Measurements from ENCODE around the gene METTL1. TPM values are rescaled to one million over a fixed set of nuclear protein-coding genes. Genes with fewer than 3 reads are reported as not detected.

Gene METTL1
- total RNA-seq, 2 experiments from 2014 or later, result 26.3 to 28.8 TPM

DNA sequence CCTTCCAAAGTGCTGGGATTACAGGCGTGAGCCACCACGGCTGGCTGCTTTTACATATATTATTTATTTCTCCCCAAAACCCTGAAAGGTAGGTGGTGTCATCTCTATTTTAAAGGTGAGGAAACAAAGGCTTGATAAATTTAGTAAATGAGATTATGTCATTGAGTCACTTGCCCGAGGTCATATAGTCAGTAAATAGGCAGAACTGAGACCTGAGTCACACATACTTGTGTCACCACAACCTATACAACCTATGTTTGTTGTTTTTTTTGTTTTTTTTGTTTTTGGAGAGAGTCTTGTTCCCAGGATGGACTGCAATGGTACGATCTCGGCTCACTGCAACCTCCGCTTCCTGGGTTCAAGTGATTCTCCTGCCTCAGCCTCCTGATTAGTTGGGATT, 23.4 kb upstream of the METTL1 start:
- POLR2A ChIA-PET, result no interaction called here
- peaks cover 4% of the 10 kb centered on the region for H3K4me1 Mint-ChIP-seq (ENCODE audit: low read depth)
- H3K27me3 Mint-ChIP-seq (ENCODE audit: low read depth), result no peaks in the 10 kb centered on the region
- peaks cover 36% of the 10 kb centered on the region for H3K36me3 Mint-ChIP-seq (ENCODE audit: low read depth)
- CTCF ChIA-PET, result interaction anchor here (4.3 kb wide), 1 partner anchor 8 kb away, joined by 26 read pairs; no protein-coding TSS in a partner anchor
- no peak for DNase-seq
- no peaks in the 10 kb centered on the region for H3K9me3 Mint-ChIP-seq (ENCODE audit: insufficient read depth)
- no peak for ATAC-seq
- no peak overlapping the region for H3K27ac Mint-ChIP-seq
- no peak overlapping the region for H3K4me3 Mint-ChIP-seq

GRCh38 chr12:57793920-57794319, 22.0 kb upstream of the METTL1 start:
- Mint-ChIP-seq H3K27me3 (ENCODE audit: low read depth) (no peaks in the 10 kb centered on the region), H3K4me1 (ENCODE audit: low read depth) (peaks cover 4% of the 10 kb centered on the region), H3K36me3 (ENCODE audit: low read depth) (peaks cover 42% of the 10 kb centered on the region), H3K27ac (no peak overlapping the region), H3K4me3 (no peak overlapping the region), H3K9me3 (ENCODE audit: insufficient read depth) (no peaks in the 10 kb centered on the region)
- POLR2A ChIA-PET, result interaction anchor here (0.8 kb wide), 1 partner anchor 8 kb away, joined by 3 read pairs; no protein-coding TSS in a partner anchor
- no peak for ATAC-seq
- CTCF ChIA-PET, result interaction anchor here (0.7 to 4.3 kb wide), 6 partner anchors 9 to 111 kb away, joined by 3 to 26 read pairs (median 6); partner anchors contain the start of gene TSFM
- DNase-seq, result no peak

GRCh38 chr12:57783861-57784260, 12.0 kb upstream of the METTL1 start:
- Mint-ChIP-seq H3K9me3 (ENCODE audit: insufficient read depth) (no peaks in the 10 kb centered on the region), H3K4me1 (ENCODE audit: low read depth) (peaks cover 37% of the 10 kb centered on the region), H3K36me3 (ENCODE audit: low read depth) (peaks cover 24% of the 10 kb centered on the region), H3K4me3 (peak overlapping the region; percentile 66), H3K27me3 (ENCODE audit: low read depth) (no peaks in the 10 kb centered on the region), H3K27ac (peak overlapping the region; percentile 27)
- CTCF ChIA-PET, result interaction anchor here (0.7 to 4.5 kb wide), 11 partner anchors 10 to 120 kb away, joined by 4 to 26 read pairs (median 9); partner anchors contain the start of genes EEF1AKMT3 and METTL1
- POLR2A ChIA-PET, result interaction anchor here (0.9 to 1.6 kb wide), 3 partner anchors 15 to 157 kb away, joined by 3 to 7 read pairs (median 5); partner anchors contain the start of gene ATP23
- no peak for DNase-seq
- ATAC-seq, result no peak

- H3K27ac Mint-ChIP-seq, result peak overlapping the region; percentile 96
- H3K4me3 Mint-ChIP-seq, result peak overlapping the region; percentile 99
- ATAC-seq (no peak), DNase-seq (no peak)
- no peaks in the 10 kb centered on the region for H3K27me3 Mint-ChIP-seq (ENCODE audit: low read depth)
- H3K36me3 Mint-ChIP-seq (ENCODE audit: low read depth), result peaks cover 21% of the 10 kb centered on the region
- peaks cover 39% of the 10 kb centered on the region for H3K4me1 Mint-ChIP-seq (ENCODE audit: low read depth)
- POLR2A ChIA-PET, result interaction anchor here (0.8 to 1.6 kb wide), 7 partner anchors 11 to 158 kb away, joined by 3 to 7 read pairs (median 4); partner anchors contain the start of genes ATP23, CYP27B1, EEF1AKMT3 and METTL1
- no peaks in the 10 kb centered on the region for H3K9me3 Mint-ChIP-seq (ENCODE audit: insufficient read depth)
- CTCF ChIA-PET, result interaction anchor here (0.7 to 4.5 kb wide), 25 partner anchors 8 to 128 kb away, joined by 3 to 26 read pairs (median 6); partner anchors contain the start of genes CTDSP2, EEF1AKMT3 and METTL1
These were observed 11.5 kb upstream of the METTL1 start for GRCh38 chr12:57783466-57783801.

DNA sequence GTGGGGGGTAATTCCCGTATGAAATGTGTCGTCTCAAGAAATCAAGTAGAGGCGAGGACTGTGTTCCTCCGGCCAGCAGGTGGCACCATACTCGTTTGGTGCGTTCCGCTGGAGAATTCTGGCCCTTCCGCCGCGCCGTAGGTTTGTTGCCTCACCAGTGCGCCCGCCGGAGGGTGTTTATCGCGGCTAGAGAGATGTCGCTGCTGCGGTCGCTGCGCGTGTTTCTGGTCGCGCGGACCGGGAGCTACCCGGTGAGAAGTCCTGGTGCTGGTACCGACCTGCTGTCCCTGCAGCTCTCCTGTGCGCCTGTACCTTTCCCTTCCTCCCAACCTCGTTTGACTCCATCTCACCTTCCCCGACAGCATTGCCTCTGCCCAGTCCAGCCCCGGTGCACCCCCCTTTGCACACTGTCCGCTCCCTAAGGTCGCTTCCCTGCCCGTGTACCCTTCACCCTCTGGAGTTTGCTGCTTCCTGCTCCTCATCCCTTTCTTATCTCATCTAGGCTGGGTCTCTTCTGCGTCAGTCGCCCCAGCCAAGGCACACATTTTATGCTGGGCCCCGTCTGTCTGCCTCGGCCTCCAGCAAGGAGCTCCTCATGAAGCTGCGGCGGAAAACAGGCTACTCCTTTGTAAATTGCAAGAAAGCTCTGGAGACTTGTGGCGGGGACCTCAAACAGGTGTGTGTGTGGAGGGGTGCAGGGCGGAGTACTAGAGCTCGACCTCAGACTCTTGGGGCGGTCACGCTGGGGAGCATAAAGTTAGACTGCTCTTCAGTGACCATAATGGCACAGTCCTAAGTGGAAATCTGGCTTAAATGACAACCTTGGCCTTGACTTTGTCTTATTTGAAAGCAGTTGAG, 10.9 kb upstream of the METTL1 start, which contains the start of gene TSFM:
TSS of gene TSFM (plus strand) at position 180 of the 858 bp plus-strand sequence. CDS start at position 195, 15 bp downstream.
- Mint-ChIP-seq H3K36me3 (ENCODE audit: low read depth) (peaks cover 19% of the 10 kb centered on the region), H3K27me3 (ENCODE audit: low read depth) (no peaks in the 10 kb centered on the region), H3K4me3 (peak within 1 kb of the TSS; percentile 99), H3K27ac (peak within 1 kb of the TSS; percentile 96), H3K9me3 (ENCODE audit: insufficient read depth) (no peaks in the 10 kb centered on the region), H3K4me1 (ENCODE audit: low read depth) (peaks cover 40% of the 10 kb centered on the region)
- peak; percentile 87 for ATAC-seq
- peak; percentile 98 for DNase-seq
- POLR2A ChIA-PET, result interaction anchor here (0.8 to 1.6 kb wide), 7 partner anchors 11 to 158 kb away, joined by 3 to 7 read pairs (median 4); partner anchors contain the start of genes ATP23, CYP27B1, EEF1AKMT3 and METTL1
- CTCF ChIA-PET, result interaction anchor here (0.7 to 4.5 kb wide), 27 partner anchors 9 to 129 kb away, joined by 3 to 26 read pairs (median 6); partner anchors contain the start of genes CTDSP2, EEF1AKMT3 and METTL1

DNA sequence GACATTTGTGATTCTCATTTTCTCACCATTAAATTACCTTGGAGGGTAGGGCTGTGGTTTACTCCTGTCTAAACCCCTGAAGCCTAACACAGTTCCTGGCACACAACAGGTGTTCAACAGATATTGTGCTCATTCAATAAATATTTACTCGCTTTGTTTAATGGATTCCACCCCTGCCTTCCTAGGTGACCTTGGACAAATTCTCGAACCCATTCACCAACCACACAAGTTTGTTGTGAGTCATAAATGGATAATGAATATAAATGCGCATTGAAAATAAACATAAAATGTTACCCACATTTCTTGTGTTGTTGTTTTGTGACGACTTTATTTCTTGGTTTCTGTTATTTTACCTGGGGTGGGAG, 10.3 kb upstream of the METTL1 start:
- Mint-ChIP-seq H3K27me3 (ENCODE audit: low read depth) (no peaks in the 10 kb centered on the region), H3K4me3 (peak overlapping the region; percentile 99), H3K9me3 (ENCODE audit: insufficient read depth) (no peaks in the 10 kb centered on the region), H3K27ac (peak overlapping the region; percentile 96), H3K36me3 (ENCODE audit: low read depth) (peaks cover 17% of the 10 kb centered on the region), H3K4me1 (ENCODE audit: low read depth) (peaks cover 40% of the 10 kb centered on the region)
- ATAC-seq (no peak), DNase-seq (no peak)
- POLR2A ChIA-PET, result interaction anchor here (1.3 to 1.6 kb wide), 2 partner anchors 10 to 159 kb away, joined by 5 to 7 read pairs; partner anchors contain the start of genes ATP23, EEF1AKMT3 and METTL1
- CTCF ChIA-PET, result interaction anchor here (1.0 to 4.5 kb wide), 13 partner anchors 9 to 130 kb away, joined by 3 to 26 read pairs (median 5); partner anchors contain the start of genes CYP27B1, EEF1AKMT3 and METTL1

DNA sequence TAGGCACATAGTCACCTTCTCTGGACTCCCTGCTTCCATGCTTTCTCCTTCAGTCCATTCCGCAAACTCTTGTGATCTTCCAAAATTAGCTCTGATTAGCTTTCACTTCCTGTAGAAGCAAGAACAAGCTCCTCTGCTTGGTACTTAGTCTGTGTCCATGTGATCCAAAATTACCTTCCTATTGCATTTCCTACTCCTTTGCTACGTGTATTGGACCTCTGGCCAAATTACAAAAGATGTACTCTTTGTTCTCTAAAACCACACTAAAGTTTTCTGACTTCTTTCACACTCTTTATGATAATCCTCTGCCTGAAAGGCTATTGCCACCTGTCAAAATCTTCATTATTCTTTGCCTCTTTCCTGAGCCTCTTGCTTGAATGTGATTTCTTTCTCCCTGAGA, 9.9 kb upstream of the METTL1 start:
- POLR2A ChIA-PET, result interaction anchor here (0.7 kb wide), 1 partner anchor 63 kb away, joined by 4 read pairs; no protein-coding TSS in a partner anchor

GRCh38 chr12:57781244-57781643, 9.3 kb upstream of the METTL1 start:
- ATAC-seq (no peak), DNase-seq (no peak)
- Mint-ChIP-seq H3K27ac (peak overlapping the region; percentile 96), H3K36me3 (ENCODE audit: low read depth) (peaks cover 10% of the 10 kb centered on the region), H3K4me1 (ENCODE audit: low read depth) (peaks cover 40% of the 10 kb centered on the region), H3K9me3 (ENCODE audit: insufficient read depth) (no peaks in the 10 kb centered on the region), H3K4me3 (peak overlapping the region; percentile 12), H3K27me3 (ENCODE audit: low read depth) (no peaks in the 10 kb centered on the region)
- ChIA-PET POLR2A (interaction anchor here (0.7 to 1.2 kb wide), 2 partner anchors 9 to 64 kb away, joined by 4 to 5 read pairs; partner anchors contain the start of genes EEF1AKMT3 and METTL1), CTCF (interaction anchor here (0.7 to 4.5 kb wide), 11 partner anchors 8 to 125 kb away, joined by 3 to 26 read pairs (median 5); partner anchors contain the start of genes CYP27B1, EEF1AKMT3 and METTL1)

More for the DNA sequence above, 9.9 kb upstream of the METTL1 start:
- Mint-ChIP-seq H3K36me3 (ENCODE audit: low read depth) (peaks cover 15% of the 10 kb centered on the region), H3K4me3 (no peak overlapping the region), H3K9me3 (ENCODE audit: insufficient read depth) (no peaks in the 10 kb centered on the region), H3K27ac (peak overlapping the region; percentile 96), H3K27me3 (ENCODE audit: low read depth) (no peaks in the 10 kb centered on the region), H3K4me1 (ENCODE audit: low read depth) (peaks cover 40% of the 10 kb centered on the region)
- DNase-seq, result no peak
- CTCF ChIA-PET, result interaction anchor here (0.7 to 4.5 kb wide), 11 partner anchors 8 to 124 kb away, joined by 3 to 26 read pairs (median 5); partner anchors contain the start of genes CYP27B1, EEF1AKMT3 and METTL1
- no peak for ATAC-seq

DNA sequence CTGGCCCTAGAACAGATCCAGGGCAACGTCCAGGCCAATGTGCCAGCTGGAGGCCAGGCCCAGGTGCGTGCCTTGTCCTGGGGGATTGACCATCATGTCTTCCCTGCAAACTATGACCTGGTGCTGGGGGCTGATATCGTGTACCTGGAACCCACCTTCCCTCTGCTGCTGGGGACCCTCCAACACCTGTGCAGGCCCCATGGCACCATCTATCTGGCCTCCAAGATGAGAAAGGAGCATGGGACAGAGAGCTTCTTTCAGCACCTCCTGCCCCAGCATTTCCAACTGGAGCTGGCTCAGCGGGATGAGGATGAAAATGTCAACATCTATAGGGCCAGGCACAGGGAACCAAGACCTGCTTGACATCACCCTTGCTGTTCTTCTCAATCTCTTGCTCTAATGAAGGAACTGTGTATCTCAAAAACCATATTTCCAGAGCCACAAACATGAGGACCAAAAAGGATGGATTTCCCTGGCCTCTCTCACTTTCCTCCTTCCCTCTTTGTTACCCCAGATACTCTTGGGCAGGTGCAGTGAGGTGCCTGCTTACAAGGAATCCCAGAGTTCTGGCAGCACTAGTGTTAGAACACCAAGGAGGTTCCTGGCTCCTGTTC, 8.5 kb upstream of the METTL1 start:
- Mint-ChIP-seq H3K4me1 (ENCODE audit: low read depth) (peaks cover 40% of the 10 kb centered on the region), H3K27ac (peak overlapping the region; percentile 96), H3K36me3 (ENCODE audit: low read depth) (peaks cover 12% of the 10 kb centered on the region), H3K9me3 (ENCODE audit: insufficient read depth) (no peaks in the 10 kb centered on the region), H3K27me3 (ENCODE audit: low read depth) (no peaks in the 10 kb centered on the region), H3K4me3 (no peak overlapping the region)
- no peak for DNase-seq
- CTCF ChIA-PET, result interaction anchor here (1.7 to 2.6 kb wide), 2 partner anchors 21 to 24 kb away, joined by 5 to 12 read pairs; no protein-coding TSS in a partner anchor
- ATAC-seq, result no peak
- POLR2A ChIA-PET, result interaction anchor here (1.2 to 1.3 kb wide), 2 partner anchors 8 to 21 kb away, joined by 3 to 5 read pairs; partner anchors contain the start of genes EEF1AKMT3 and METTL1

- peaks cover 12% of the 10 kb centered on the region for H3K36me3 Mint-ChIP-seq (ENCODE audit: low read depth)
- H3K4me1 Mint-ChIP-seq (ENCODE audit: low read depth), result peaks cover 40% of the 10 kb centered on the region
- POLR2A ChIA-PET, result interaction anchor here (1.2 to 1.3 kb wide), 2 partner anchors 8 to 21 kb away, joined by 3 to 5 read pairs; partner anchors contain the start of genes EEF1AKMT3 and METTL1
These were observed 7.8 kb upstream of the METTL1 start for GRCh38 chr12:57779736-57780135.

More at GRCh38 chr12:57779736-57780135, 7.8 kb upstream of the METTL1 start:
- no peak overlapping the region for H3K4me3 Mint-ChIP-seq
- CTCF ChIA-PET, result interaction anchor here (1.6 to 2.6 kb wide), 3 partner anchors 15 to 75 kb away, joined by 3 to 12 read pairs (median 6); no protein-coding TSS in a partner anchor
- no peaks in the 10 kb centered on the region for H3K27me3 Mint-ChIP-seq (ENCODE audit: low read depth)
- DNase-seq (no peak), ATAC-seq (no peak)
- no peaks in the 10 kb centered on the region for H3K9me3 Mint-ChIP-seq (ENCODE audit: insufficient read depth)
- H3K27ac Mint-ChIP-seq, result no peak overlapping the region

All from activated CD8-positive, alpha-beta T cell treated with anti-CD3 and anti-CD28 coated beads, Interleukin-2, amount 10 ng/mL, durations not matched to agents 7 days and 5 days (primary cell).